Cardiac muscle cell (in vitro differentiated cells and primary cell): ENCODE data around the gene C6orf132. TPM values are rescaled to one million over a fixed set of nuclear protein-coding genes. Genes with fewer than 3 reads are reported as not detected.

Experiments
- DNase-seq, 2 donors: peaks; one replicate each; pipeline versions ENCODE4 v3.0.0 to v3.0.0-alpha.2; 2010 to 2017; ENCODE audit warnings: low read depth in 1 of 2, low spot score in 1 of 2
- H3K27ac ChIP-seq: fragments of 200-600 bp; sonication (generic); 2 replicates; pipeline ENCODE4 v1.5.1; 2016
- H3K27me3 ChIP-seq: fragments of 200-600 bp; sonication (generic); 2 replicates; pipeline ENCODE4 v1.6.0; 2016; ENCODE audit warnings: control low read depth
- H3K36me3 ChIP-seq: fragments of 200-600 bp; sonication (generic); 2 replicates; pipeline ENCODE4 v1.5.1; 2016; ENCODE audit warnings: control low read depth
- H3K4me1 ChIP-seq: fragments of 200-600 bp; sonication (generic); 2 replicates; pipeline ENCODE4 v1.8.1; 2017; ENCODE audit warnings: low read depth, mild to moderate bottlenecking, mixed run types
- H3K4me3 ChIP-seq: fragments of 200-600 bp; sonication (generic); 2 replicates; pipeline ENCODE4 v1.5.1; 2016; ENCODE audit warnings: mild to moderate bottlenecking
- H3K9me3 ChIP-seq: fragments of 200-600 bp; sonication (generic); 2 replicates; pipeline ENCODE4 v1.5.1; 2017; ENCODE audit warnings: low read depth, mild to moderate bottlenecking, control low read depth
- polyA plus RNA-seq: library from polyadenylated mRNA; unstranded; fragments of >200 nt; fragmentation: Nextera tagmentation; extraction: Ambion mirVana; gene quantifications from 2 replicates; pipeline ENCODE4 v1.2.1, GENCODE V29; 2016
- total RNA-seq: library from RNA; depleted of rRNA; stranded (reverse); fragments of >200 nt; gene quantifications from 2 replicates; pipeline ENCODE4 v1.2.3, GENCODE V29; 2016
- TF ChIP-seq, protein P1 (sequence below): IDR thresholded peaks from 2 replicates; pipeline ENCODE4 v1.5.1; 2012; ENCODE audit warnings: low read depth, mild to moderate bottlenecking, low read length

Gene C6orf132
- total and polyA plus RNA-seq, 2 experiments from 2014 or later: 0.56 to 2.7 TPM

DNA sequence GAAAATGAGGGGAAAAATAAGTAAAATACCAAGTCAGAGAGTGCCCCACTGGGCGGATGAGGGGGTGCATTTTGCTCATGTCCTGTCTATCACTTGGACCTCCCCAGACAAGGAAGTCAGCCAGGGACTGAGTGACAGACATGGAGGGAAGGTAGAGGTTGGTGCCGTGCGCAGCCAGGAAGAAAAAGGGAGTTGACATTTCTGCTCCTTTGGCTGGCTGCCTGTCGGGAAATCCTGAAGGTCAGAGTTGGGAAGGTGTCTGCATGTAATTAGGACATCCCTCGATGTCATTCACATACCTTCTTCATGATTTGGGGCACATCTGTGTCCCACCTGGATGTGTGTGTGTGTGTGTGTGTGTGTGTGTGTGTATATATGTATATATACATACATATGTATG lies 39.7 kb upstream of the C6orf132 start:
- H3K4me1 ChIP-seq: no peaks in the 10 kb centered on the region
- no peaks in the 10 kb centered on the region for H3K36me3 ChIP-seq
- no peak overlapping the region for H3K4me3 ChIP-seq
- TF ChIP-seq, protein P1, sequence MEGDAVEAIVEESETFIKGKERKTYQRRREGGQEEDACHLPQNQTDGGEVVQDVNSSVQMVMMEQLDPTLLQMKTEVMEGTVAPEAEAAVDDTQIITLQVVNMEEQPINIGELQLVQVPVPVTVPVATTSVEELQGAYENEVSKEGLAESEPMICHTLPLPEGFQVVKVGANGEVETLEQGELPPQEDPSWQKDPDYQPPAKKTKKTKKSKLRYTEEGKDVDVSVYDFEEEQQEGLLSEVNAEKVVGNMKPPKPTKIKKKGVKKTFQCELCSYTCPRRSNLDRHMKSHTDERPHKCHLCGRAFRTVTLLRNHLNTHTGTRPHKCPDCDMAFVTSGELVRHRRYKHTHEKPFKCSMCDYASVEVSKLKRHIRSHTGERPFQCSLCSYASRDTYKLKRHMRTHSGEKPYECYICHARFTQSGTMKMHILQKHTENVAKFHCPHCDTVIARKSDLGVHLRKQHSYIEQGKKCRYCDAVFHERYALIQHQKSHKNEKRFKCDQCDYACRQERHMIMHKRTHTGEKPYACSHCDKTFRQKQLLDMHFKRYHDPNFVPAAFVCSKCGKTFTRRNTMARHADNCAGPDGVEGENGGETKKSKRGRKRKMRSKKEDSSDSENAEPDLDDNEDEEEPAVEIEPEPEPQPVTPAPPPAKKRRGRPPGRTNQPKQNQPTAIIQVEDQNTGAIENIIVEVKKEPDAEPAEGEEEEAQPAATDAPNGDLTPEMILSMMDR: no peak
- H3K27ac ChIP-seq: no peak overlapping the region
- no peak for DNase-seq
- no peaks in the 10 kb centered on the region for H3K9me3 ChIP-seq
- no peaks in the 10 kb centered on the region for H3K27me3 ChIP-seq

DNA sequence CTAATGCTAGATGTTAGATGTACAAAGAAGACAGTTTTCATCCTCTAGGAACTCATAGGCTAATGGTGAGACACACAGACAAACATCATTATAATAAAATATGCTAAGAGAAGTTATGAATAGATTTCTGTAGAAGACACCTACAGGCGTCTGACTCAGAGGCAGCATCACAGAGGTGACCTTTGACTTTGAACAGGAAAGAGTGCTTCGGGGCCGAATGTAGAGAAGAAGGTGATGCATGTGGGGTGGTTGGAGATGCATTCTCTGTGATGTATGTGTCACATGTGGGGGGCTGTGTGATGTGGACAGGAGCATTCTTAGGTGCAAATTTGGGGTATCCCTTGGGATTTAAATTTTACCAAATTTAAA lies 37.5 kb upstream of the C6orf132 start:
- TF ChIP-seq, protein P1: no peak
- no peak overlapping the region for H3K27ac ChIP-seq
- no peaks in the 10 kb centered on the region for H3K4me1 ChIP-seq
- DNase-seq: no peak
- no peaks in the 10 kb centered on the region for H3K36me3 ChIP-seq
- no peaks in the 10 kb centered on the region for H3K9me3 ChIP-seq
- no peak overlapping the region for H3K4me3 ChIP-seq
- no peaks in the 10 kb centered on the region for H3K27me3 ChIP-seq

- DNase-seq: no peak
- Histone ChIP-seq H3K27ac (no peak overlapping the region), H3K4me3 (no peak overlapping the region), H3K9me3 (no peaks in the 10 kb centered on the region), H3K27me3 (no peaks in the 10 kb centered on the region), H3K4me1 (no peaks in the 10 kb centered on the region), H3K36me3 (no peaks in the 10 kb centered on the region)
- TF ChIP-seq, protein P1: no peak
These were observed 37.0 kb upstream of the C6orf132 start for GRCh38 chr6:42179261-42179944.

- DNase-seq: peak in 1 of 2 donors; percentile 53
- Histone ChIP-seq H3K27me3 (no peaks in the 10 kb centered on the region), H3K4me1 (no peaks in the 10 kb centered on the region), H3K36me3 (no peaks in the 10 kb centered on the region), H3K27ac (no peak overlapping the region), H3K4me3 (peak overlapping the region; percentile 17), H3K9me3 (no peaks in the 10 kb centered on the region)
- TF ChIP-seq, protein P1: no peak
These were observed 35.3 kb upstream of the C6orf132 start for GRCh38 chr6:42177514-42178364.

- Histone ChIP-seq H3K36me3 (no peaks in the 10 kb centered on the region), H3K27me3 (no peaks in the 10 kb centered on the region), H3K4me3 (no peak overlapping the region), H3K4me1 (no peaks in the 10 kb centered on the region), H3K27ac (no peak overlapping the region), H3K9me3 (no peaks in the 10 kb centered on the region)
- TF ChIP-seq, protein P1: no peak
- no peak for DNase-seq
These were observed 34.6 kb upstream of the C6orf132 start for GRCh38 chr6:42176981-42177380.
